Ovary (tissue), 9 donors: ENCODE measurements around the gene PARP4. TPM values are rescaled to one million over a fixed set of nuclear protein-coding genes. Genes with fewer than 3 reads are reported as not detected.
"Not testable (repeated sequence)": the region's sequence is repeated elsewhere in the genome, so short reads cannot be mapped to it uniquely, and the experiment has no call there.

Experiments used
- DNase-seq, 5 donors: peaks; one replicate each; pipeline ENCODE4 v3.0.0-alpha.2; 2019 to 2020
- H3K27ac ChIP-seq, 2 donors: fragments of 200-600 bp; one replicate each; pipeline versions ENCODE4 v1.5.1 to v1.8.0; 2019 to 2022
- H3K27me3 ChIP-seq: fragments of 200-600 bp; one replicate; pipeline ENCODE4 v1.8.0; 2022
- H3K36me3 ChIP-seq: fragments of 200-600 bp; sonication (generic); one replicate; pipeline ENCODE4 v1.5.1; 2019
- H3K4me1 ChIP-seq: one replicate; pipeline ENCODE4 v1.8.1; 2013; ENCODE audit warnings: mild to moderate bottlenecking, moderate library complexity; ENCODE audit not compliant: insufficient read depth
- H3K4me3 ChIP-seq: fragments of 200-600 bp; sonication (generic); one replicate; pipeline ENCODE4 v1.5.1; 2017
- H3K9me3 ChIP-seq, 2 donors: fragments of 200-600 bp in 1 of 2; sonication (generic) in 1 of 2; one replicate each; pipeline versions ENCODE4 v1.5.1 to v1.8.1; 2013 to 2019; ENCODE audit warnings: mild to moderate bottlenecking in 1 of 2, moderate library complexity in 1 of 2
- EP300 ChIP-seq: sonication (generic); formaldehyde crosslinking; IDR thresholded peaks from one replicate; pipeline ENCODE4 v1.6.1; 2017; ENCODE audit warnings: antibody characterized with exemption
- POLR2A ChIP-seq: fragments of 450-650 bp; IDR thresholded peaks from one replicate; pipeline ENCODE4 v1.6.1; 2017; ENCODE audit warnings: antibody characterized with exemption, mild to moderate bottlenecking, moderate library complexity
- whole genome bisulfite sequencing, 3 donors: extraction: QIAGEN DNeasy Blood & Tissue Kit in 1 of 3; methylation state at CpG; one replicate each; pipeline versions ENCODE4 v1.1.5 to v1.1.7; 2013 to 2017; 5-methylcytosine and 5-hydroxymethylcytosine counted together
- intact Hi-C, 4 donors: fragments of 100-400 bp; cut with DNase I; formaldehyde crosslinking; loops; one replicate each; pipeline versions ENCODE4 v1.11.0 to v1.15.1; 2022 to 2023
- polyA plus RNA-seq, 2 donors: library from polyadenylated mRNA; stranded (reverse); fragments of 200-250 nt in 1 of 2; fragments of 350-450 nt in 1 of 2; fragmentation: Illumina TruSeq in 1 of 2; extraction: RNeasy Lipid Tissue Mini Kit (QIAGEN cat#74804) in 1 of 2; gene quantifications; one replicate each; pipeline ENCODE4 v1.2.3, GENCODE V29; 2013 to 2014
- total RNA-seq, 7 donors: library from RNA; depleted of rRNA in 2 of 7; stranded (reverse); fragments of >200 nt in 2 of 7; fragmentation: NEBNext Ultra II Directional in 3 of 7; extraction: Animal tissue kit (Norgen Biotek cat#: 25700) in 3 of 7; gene quantifications; one replicate each; pipeline versions ENCODE4 v1.1.0 to v1.2.4, GENCODE V29; 2016 to 2023
- TF ChIP-seq, protein P1 (sequence below), 3 donors: fragments of 450-650 bp in 2 of 3; fragments of 200-600 bp in 1 of 3; IDR thresholded peaks; one replicate each; pipeline versions ENCODE4 v1.5.1 to v1.8.0; 2016 to 2022; ENCODE audit warnings: antibody characterized with exemption in 3 of 3, mild to moderate bottlenecking in 1 of 3
- donor health status: DM: no; HTN: no; CAD: no; lungs with moderate emphysema.
- donor health status: DM: no; HTN: no; CAD: no.
- donor health status: Bipolar disorder and iron deficiency.
- donor health status: DM: yes; HTN: yes; CAD: no.
- donor health status: DM: no; HTN: no; CAD: no.
- donor health status: DM: yes; HTN: yes; CAD: no.

Gene PARP4
- total and polyA plus RNA-seq, 9 donors = 12.8 to 53.7 (median 34.5) TPM

DNA sequence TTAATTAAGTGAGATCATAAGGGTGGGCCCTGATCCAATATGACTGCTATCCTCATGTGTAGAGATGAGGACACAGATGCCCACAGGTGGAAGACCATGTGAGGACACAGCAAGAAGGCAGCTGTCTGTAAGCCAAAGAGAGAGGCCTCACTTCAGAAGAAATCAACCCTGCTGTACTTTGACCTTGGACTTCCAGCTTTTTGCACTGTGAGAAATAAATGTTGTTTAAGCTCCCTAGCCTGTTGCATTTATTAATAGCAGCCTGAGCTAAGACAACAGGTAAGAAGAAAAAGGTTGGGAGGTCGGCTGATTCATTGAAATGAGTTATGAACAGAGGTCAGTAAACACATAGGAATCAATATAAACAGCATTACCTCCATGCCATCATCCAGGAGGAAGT lies 14.8 kb downstream of the PARP4 start:
- DNase-seq = no peak
- Histone ChIP-seq H3K36me3 (no peaks in the 10 kb centered on the region), H3K27ac (no peak overlapping the region), H3K9me3 (no peaks in the 10 kb centered on the region), H3K4me3 (no peak overlapping the region), H3K27me3 (no peaks in the 10 kb centered on the region), H3K4me1 (peaks cover 2% of the 10 kb centered on the region)
- TF ChIP-seq, protein P1, sequence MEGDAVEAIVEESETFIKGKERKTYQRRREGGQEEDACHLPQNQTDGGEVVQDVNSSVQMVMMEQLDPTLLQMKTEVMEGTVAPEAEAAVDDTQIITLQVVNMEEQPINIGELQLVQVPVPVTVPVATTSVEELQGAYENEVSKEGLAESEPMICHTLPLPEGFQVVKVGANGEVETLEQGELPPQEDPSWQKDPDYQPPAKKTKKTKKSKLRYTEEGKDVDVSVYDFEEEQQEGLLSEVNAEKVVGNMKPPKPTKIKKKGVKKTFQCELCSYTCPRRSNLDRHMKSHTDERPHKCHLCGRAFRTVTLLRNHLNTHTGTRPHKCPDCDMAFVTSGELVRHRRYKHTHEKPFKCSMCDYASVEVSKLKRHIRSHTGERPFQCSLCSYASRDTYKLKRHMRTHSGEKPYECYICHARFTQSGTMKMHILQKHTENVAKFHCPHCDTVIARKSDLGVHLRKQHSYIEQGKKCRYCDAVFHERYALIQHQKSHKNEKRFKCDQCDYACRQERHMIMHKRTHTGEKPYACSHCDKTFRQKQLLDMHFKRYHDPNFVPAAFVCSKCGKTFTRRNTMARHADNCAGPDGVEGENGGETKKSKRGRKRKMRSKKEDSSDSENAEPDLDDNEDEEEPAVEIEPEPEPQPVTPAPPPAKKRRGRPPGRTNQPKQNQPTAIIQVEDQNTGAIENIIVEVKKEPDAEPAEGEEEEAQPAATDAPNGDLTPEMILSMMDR (IDR thresholded peaks at IDR 0.05) = no peak
- TF ChIP-seq EP300 (no peak), POLR2A (no peak)
- intact Hi-C loops = no loop called here
- 93 to 97% (median 95%) methylated on average over 1 of the region's 1 CpG for WGBS, 3 donors

DNA sequence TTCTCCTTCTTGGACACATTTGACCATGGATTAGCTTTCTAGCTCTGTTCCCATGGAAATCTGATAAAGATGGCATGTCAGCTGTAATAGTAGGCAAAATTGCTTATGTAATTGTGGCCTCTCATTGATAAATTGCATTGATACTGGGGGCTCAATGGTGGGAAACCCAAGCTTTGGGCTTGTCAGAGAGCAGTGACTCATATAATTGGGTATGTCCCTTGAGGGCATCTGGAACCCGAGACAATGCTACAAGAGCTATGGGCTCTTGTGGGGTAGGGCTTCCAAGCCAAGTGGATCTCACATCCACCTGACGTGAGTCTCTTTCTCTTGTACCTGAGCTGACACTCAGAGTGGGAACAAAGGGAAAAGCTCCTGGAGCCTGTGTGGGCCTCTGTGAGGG lies 16.3 kb downstream of the PARP4 start:
- H3K36me3 ChIP-seq, H3K4me1 ChIP-seq, H3K4me3 ChIP-seq, DNase-seq, intact Hi-C loops, H3K27ac ChIP-seq, H3K9me3 ChIP-seq, H3K27me3 ChIP-seq: not testable (repeated sequence)
- 66 to 100% (median 100%) methylated on average over 2 of the region's 2 CpGs for WGBS, 3 donors

DNA sequence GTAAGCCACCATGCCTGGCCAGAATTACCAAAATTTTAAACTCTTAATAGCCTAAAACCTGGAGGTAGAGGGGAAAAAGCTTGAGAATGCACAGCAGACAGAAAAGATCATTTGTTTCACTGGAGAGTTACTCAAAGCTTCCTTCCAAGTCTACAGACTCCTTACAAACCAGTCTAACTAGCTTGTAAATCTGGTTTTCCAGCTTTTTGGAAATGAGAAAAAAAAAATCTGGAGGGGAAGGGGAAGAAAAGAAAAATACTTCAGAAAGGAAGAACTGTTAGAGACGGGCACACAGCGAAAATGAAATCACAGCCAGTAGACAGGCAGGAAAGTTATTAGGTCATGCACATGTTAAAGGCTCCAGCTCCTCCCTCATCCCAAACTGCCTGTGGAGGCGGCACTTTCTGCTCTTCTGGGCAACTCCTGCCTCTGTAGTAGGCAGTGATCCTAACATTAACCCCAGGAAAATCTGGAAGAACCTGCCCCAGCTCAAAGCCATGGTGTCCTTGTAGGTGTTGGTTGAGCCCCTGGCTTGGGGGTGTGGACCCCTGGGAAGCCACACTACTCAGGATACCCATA lies 17.3 kb downstream of the PARP4 start:
- H3K9me3 ChIP-seq = no peaks in the 10 kb centered on the region
- no peaks in the 10 kb centered on the region for H3K27me3 ChIP-seq
- intact Hi-C loops = no loop called here
- no peak for DNase-seq
- no peak for TF ChIP-seq EP300
- TF ChIP-seq POLR2A = no peak
- TF ChIP-seq, protein P1 (IDR thresholded peaks at IDR 0.05) = no peak
- H3K4me3 ChIP-seq = no peak overlapping the region
- 79 to 95% (median 83%) methylated on average over 3 of the region's 3 CpGs for WGBS, 3 donors
- no peaks in the 10 kb centered on the region for H3K4me1 ChIP-seq
- H3K27ac ChIP-seq = no peak overlapping the region
- H3K36me3 ChIP-seq = no peaks in the 10 kb centered on the region

DNA sequence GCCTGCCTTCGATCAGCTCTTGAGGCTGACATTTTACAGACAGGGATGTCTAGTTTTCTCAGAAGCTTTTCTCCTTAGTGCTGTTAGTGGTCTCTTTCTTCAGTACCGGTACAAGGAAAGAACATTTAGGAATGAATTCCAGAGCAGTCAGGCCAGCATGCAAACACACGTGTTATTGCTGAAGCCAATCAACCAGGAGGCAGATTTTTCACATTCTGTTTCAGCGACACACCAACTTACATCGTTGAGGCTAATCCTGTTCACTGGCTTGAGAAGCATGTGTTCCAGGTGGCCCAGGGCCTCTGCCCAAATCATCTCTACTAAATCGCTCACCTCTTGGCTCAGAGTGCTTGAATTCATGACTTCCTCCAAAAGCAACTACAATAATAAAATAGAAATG lies 19.2 kb downstream of the PARP4 start:
- H3K4me3 ChIP-seq = no peak overlapping the region
- no peak overlapping the region for H3K27ac ChIP-seq
- TF ChIP-seq, protein P1 (IDR thresholded peaks at IDR 0.05) = no peak
- TF ChIP-seq POLR2A (no peak), EP300 (no peak)
- H3K36me3 ChIP-seq = no peaks in the 10 kb centered on the region
- intact Hi-C loops = no loop called here
- no peaks in the 10 kb centered on the region for H3K27me3 ChIP-seq
- 90 to 95% (median 92%) methylated on average over 6 of the region's 6 CpGs for WGBS, 3 donors
- H3K4me1 ChIP-seq = no peaks in the 10 kb centered on the region
- DNase-seq = no peak
- no peaks in the 10 kb centered on the region for H3K9me3 ChIP-seq

DNA sequence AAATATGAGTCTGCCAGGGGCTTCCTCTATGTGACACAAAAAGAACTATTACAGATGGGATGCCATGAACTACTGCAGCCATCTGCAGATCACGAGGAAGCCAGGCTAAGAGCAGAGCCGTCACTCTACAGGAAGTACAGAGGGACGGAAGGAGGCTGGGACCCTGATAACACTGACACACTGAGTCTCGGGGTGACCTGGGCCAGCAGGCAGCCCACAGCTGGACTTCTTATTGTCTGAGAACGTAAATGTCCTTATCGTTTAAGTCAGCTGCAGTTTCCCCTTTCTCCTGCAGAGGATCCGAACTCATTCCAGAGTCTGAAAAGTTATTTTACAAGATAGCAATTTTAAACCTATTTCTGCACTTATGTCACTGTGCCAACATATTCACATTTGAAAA lies 20.7 kb downstream of the PARP4 start:
- no peaks in the 10 kb centered on the region for H3K4me1 ChIP-seq
- H3K27me3 ChIP-seq = no peaks in the 10 kb centered on the region
- no peak for TF ChIP-seq EP300
- TF ChIP-seq, protein P1 (IDR thresholded peaks at IDR 0.05) = no peak
- intact Hi-C loops = no loop called here
- WGBS, 3 donors = 54 to 77% (median 63%) methylated on average over 7 of the region's 7 CpGs
- DNase-seq = no peak
- no peaks in the 10 kb centered on the region for H3K36me3 ChIP-seq
- H3K9me3 ChIP-seq = no peaks in the 10 kb centered on the region
- no peak overlapping the region for H3K27ac ChIP-seq
- no peak overlapping the region for H3K4me3 ChIP-seq
